Measurements from ENCODE around the gene PTPRU. TPM values are rescaled to one million over a fixed set of nuclear protein-coding genes. Genes with fewer than 3 reads are reported as not detected.

Gene PTPRU
- total RNA-seq, 4 donors from 2014 or later: 4.3 to 15.9 (median 7.5) TPM

- H3K27me3 ChIP-seq: no peaks in the 10 kb centered on the region
- H3K4me3 ChIP-seq: no peak overlapping the region
- peaks cover 0 to 16% (median 4%) of the 10 kb centered on the region in 3 donors for H3K4me1 ChIP-seq
- H3K36me3 ChIP-seq: no peaks in the 10 kb centered on the region
- 81 to 82% methylated on average over 4 to 5 of the region's 7 CpGs for WGBS, 2 donors
- no peaks in the 10 kb centered on the region for H3K9me3 ChIP-seq
- H3K27ac ChIP-seq: no peak overlapping the region
- intact Hi-C loops (cut with DNase I): no loop called here
- DNase-seq: no peak
- no peak for TF ChIP-seq CTCF (IDR thresholded peaks at IDR 0.05)
- no peak for TF ChIP-seq POLR2A (IDR thresholded peaks at IDR 0.05)
These were observed 49.4 kb downstream of the PTPRU start for GRCh38 chr1:29285771-29286170.

DNA sequence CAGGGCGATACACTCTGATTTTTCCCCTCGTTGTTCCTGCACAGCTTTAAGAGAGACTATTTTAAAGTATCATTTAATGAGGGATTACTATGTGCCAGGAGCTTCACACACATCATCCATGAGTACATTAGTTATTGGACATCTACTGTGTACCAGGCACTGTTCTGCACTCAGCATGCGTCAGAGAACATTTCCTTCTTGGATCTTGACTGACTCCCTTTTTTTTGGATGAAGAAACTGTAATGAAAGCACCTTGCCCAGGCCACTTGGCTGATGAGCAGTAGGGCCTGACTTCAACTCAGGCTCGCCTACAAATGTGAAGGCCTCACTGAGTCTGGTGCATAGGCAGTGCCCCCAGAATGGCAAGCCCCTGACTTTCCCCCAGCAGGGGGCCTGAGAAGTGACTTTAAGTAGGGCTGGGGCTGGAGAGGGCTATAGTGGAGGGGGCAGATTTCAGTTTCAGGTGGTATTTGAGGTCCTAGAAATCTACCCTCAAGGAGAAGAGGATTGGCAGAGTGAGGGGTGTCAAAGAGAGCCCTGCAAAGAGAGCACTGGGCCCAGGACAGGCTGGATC, 50.0 kb downstream of the PTPRU start:
- no peak for TF ChIP-seq CTCF (IDR thresholded peaks at IDR 0.05)
- TF ChIP-seq POLR2A (IDR thresholded peaks at IDR 0.05): no peak
- no peak overlapping the region for H3K4me3 ChIP-seq
- DNase-seq: no peak
- peaks cover 0 to 16% (median 4%) of the 10 kb centered on the region in 3 donors for H3K4me1 ChIP-seq
- intact Hi-C loops (cut with DNase I): no loop called here
- WGBS, 2 donors: 66 to 72% methylated on average over 3 of the region's 4 CpGs
- no peak overlapping the region for H3K27ac ChIP-seq
- H3K27me3 ChIP-seq: no peaks in the 10 kb centered on the region
- H3K9me3 ChIP-seq: no peaks in the 10 kb centered on the region
- H3K36me3 ChIP-seq: no peaks in the 10 kb centered on the region

- TF ChIP-seq POLR2A (IDR thresholded peaks at IDR 0.05) (no peak), CTCF (IDR thresholded peaks at IDR 0.05) (no peak)
These were observed 53.2 kb downstream of the PTPRU start for GRCh38 chr1:29289493-29289892.

GRCh38 chr1:29290414-29290985, 54.2 kb downstream of the PTPRU start:
- DNase-seq: no peak
- Histone ChIP-seq H3K36me3 (peaks cover 0 to 5% (median 0%) of the 10 kb centered on the region in 3 donors), H3K9me3 (no peaks in the 10 kb centered on the region), H3K4me3 (no peak overlapping the region), H3K4me1 (peaks cover 0 to 8% (median 0%) of the 10 kb centered on the region in 3 donors), H3K27ac (no peak overlapping the region), H3K27me3 (no peaks in the 10 kb centered on the region)
- 83 to 87% methylated on average over 10 to 12 of the region's 12 CpGs for WGBS, 2 donors
- no peak for TF ChIP-seq CTCF (IDR thresholded peaks at IDR 0.05)
- TF ChIP-seq POLR2A (IDR thresholded peaks at IDR 0.05): no peak
- intact Hi-C loops (cut with DNase I): no loop called here

More at GRCh38 chr1:29289493-29289892, 53.2 kb downstream of the PTPRU start:
- H3K4me3 ChIP-seq: no peak overlapping the region
- no peak for DNase-seq
- 87 to 92% methylated on average over 7 of the region's 11 CpGs for WGBS, 2 donors
- peaks cover 0 to 5% (median 0%) of the 10 kb centered on the region in 3 donors for H3K36me3 ChIP-seq
- H3K9me3 ChIP-seq: no peaks in the 10 kb centered on the region
- H3K27me3 ChIP-seq: no peaks in the 10 kb centered on the region
- intact Hi-C loops (cut with DNase I): no loop called here
- H3K27ac ChIP-seq: no peak overlapping the region
- H3K4me1 ChIP-seq: peaks cover 0 to 8% (median 0%) of the 10 kb centered on the region in 3 donors

GRCh38 chr1:29291756-29292155, 55.4 kb downstream of the PTPRU start:
- no peak for TF ChIP-seq POLR2A (IDR thresholded peaks at IDR 0.05)
- no peak for TF ChIP-seq CTCF (IDR thresholded peaks at IDR 0.05)
- intact Hi-C loops (cut with DNase I): no loop called here
- peaks cover 0 to 5% (median 0%) of the 10 kb centered on the region in 3 donors for H3K36me3 ChIP-seq
- 93% methylated on average over 4 of the region's 10 CpGs; no CpG with 5 or more reads in 1 of the 2 donors for WGBS, 2 donors
- H3K27ac ChIP-seq: no peak overlapping the region
- no peaks in the 10 kb centered on the region for H3K27me3 ChIP-seq
- H3K4me3 ChIP-seq: no peak overlapping the region
- no peaks in the 10 kb centered on the region for H3K9me3 ChIP-seq
- DNase-seq: no peak
- H3K4me1 ChIP-seq: peaks cover 0 to 6% (median 0%) of the 10 kb centered on the region in 3 donors

Data from esophagus squamous epithelium (tissue), 5 donors.